ENCODE measurements around the gene ADAMTS10. TPM values are rescaled to one million over a fixed set of nuclear protein-coding genes. Genes with fewer than 3 reads are reported as not detected.

Gene ADAMTS10
- total and polyA plus RNA-seq, 2 of the 13 experiments (the other 11 are each of a cell fraction or from before 2014, with no cell fraction given): 0.49 to 1.7 TPM

DNA sequence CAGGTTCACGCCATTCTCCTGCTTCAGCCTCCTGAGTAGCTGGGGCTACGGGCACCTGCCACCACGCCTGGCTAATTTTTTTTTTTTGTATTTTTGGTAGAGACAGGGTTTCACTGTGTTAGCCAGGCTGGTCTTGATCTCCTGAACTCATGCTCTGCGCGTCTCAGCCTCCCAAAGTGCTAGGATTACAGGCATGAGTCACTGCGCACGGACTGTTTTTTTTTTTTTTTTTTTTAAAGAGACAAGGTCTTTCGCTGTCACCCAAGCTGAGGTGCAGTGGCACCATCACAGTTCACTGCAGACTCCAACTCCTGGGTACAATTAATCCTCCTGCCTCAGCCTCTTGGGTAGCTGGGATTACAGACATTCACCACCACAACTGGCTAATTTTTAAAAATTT is 8.2 kb upstream of the ADAMTS10 start (continued):
- TF ChIP-seq E2F2 (CRISPR knock-in tag; IDR thresholded peaks at IDR 0.05; ENCODE audit: borderline replicate concordance) (no peak), ZNF678 (CRISPR knock-in tag; IDR thresholded peaks at IDR 0.05) (no peak), JUND (CRISPR knock-in tag; IDR thresholded peaks at IDR 0.05) (peak; percentile 57), FOSL2 (CRISPR knock-in tag; IDR thresholded peaks at IDR 0.05) (peak; percentile 89), KMT2A (CRISPR knock-in tag; IDR thresholded peaks at IDR 0.05) (no peak), ZNF589 (CRISPR knock-in tag; conservative IDR thresholded peaks at IDR 0.05) (no peak), ZNF362 (CRISPR knock-in tag; IDR thresholded peaks at IDR 0.05; ENCODE audit: borderline replicate concordance) (peak; percentile 91), FOXO1 (CRISPR knock-in tag; IDR thresholded peaks at IDR 0.05) (no peak)
- TF ChIP-seq, protein P1, sequence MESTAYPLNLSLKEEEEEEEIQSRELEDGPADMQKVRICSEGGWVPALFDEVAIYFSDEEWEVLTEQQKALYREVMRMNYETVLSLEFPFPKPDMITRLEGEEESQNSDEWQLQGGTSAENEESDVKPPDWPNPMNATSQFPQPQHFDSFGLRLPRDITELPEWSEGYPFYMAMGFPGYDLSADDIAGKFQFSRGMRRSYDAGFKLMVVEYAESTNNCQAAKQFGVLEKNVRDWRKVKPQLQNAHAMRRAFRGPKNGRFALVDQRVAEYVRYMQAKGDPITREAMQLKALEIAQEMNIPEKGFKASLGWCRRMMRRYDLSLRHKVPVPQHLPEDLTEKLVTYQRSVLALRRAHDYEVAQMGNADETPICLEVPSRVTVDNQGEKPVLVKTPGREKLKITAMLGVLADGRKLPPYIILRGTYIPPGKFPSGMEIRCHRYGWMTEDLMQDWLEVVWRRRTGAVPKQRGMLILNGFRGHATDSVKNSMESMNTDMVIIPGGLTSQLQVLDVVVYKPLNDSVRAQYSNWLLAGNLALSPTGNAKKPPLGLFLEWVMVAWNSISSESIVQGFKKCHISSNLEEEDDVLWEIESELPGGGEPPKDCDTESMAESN (CRISPR knock-in tag; conservative IDR thresholded peaks at IDR 0.05): no peak
- TF ChIP-seq, protein P2, sequence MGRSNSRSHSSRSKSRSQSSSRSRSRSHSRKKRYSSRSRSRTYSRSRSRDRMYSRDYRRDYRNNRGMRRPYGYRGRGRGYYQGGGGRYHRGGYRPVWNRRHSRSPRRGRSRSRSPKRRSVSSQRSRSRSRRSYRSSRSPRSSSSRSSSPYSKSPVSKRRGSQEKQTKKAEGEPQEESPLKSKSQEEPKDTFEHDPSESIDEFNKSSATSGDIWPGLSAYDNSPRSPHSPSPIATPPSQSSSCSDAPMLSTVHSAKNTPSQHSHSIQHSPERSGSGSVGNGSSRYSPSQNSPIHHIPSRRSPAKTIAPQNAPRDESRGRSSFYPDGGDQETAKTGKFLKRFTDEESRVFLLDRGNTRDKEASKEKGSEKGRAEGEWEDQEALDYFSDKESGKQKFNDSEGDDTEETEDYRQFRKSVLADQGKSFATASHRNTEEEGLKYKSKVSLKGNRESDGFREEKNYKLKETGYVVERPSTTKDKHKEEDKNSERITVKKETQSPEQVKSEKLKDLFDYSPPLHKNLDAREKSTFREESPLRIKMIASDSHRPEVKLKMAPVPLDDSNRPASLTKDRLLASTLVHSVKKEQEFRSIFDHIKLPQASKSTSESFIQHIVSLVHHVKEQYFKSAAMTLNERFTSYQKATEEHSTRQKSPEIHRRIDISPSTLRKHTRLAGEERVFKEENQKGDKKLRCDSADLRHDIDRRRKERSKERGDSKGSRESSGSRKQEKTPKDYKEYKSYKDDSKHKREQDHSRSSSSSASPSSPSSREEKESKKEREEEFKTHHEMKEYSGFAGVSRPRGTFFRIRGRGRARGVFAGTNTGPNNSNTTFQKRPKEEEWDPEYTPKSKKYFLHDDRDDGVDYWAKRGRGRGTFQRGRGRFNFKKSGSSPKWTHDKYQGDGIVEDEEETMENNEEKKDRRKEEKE (IDR thresholded peaks at IDR 0.05): no peak
- TF ChIP-seq, protein P3, sequence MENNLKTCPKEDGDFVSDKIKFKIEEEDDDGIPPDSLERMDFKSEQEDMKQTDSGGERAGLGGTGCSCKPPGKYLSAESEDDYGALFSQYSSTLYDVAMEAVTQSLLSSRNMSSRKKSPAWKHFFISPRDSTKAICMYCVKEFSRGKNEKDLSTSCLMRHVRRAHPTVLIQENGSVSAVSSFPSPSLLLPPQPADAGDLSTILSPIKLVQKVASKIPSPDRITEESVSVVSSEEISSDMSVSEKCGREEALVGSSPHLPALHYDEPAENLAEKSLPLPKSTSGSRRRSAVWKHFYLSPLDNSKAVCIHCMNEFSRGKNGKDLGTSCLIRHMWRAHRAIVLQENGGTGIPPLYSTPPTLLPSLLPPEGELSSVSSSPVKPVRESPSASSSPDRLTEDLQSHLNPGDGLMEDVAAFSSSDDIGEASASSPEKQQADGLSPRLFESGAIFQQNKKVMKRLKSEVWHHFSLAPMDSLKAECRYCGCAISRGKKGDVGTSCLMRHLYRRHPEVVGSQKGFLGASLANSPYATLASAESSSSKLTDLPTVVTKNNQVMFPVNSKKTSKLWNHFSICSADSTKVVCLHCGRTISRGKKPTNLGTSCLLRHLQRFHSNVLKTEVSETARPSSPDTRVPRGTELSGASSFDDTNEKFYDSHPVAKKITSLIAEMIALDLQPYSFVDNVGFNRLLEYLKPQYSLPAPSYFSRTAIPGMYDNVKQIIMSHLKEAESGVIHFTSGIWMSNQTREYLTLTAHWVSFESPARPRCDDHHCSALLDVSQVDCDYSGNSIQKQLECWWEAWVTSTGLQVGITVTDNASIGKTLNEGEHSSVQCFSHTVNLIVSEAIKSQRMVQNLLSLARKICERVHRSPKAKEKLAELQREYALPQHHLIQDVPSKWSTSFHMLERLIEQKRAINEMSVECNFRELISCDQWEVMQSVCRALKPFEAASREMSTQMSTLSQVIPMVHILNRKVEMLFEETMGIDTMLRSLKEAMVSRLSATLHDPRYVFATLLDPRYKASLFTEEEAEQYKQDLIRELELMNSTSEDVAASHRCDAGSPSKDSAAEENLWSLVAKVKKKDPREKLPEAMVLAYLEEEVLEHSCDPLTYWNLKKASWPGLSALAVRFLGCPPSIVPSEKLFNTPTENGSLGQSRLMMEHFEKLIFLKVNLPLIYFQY (CRISPR knock-in tag; IDR thresholded peaks at IDR 0.05; ENCODE audit: borderline replicate concordance): no peak
- TF ChIP-seq, protein P4, sequence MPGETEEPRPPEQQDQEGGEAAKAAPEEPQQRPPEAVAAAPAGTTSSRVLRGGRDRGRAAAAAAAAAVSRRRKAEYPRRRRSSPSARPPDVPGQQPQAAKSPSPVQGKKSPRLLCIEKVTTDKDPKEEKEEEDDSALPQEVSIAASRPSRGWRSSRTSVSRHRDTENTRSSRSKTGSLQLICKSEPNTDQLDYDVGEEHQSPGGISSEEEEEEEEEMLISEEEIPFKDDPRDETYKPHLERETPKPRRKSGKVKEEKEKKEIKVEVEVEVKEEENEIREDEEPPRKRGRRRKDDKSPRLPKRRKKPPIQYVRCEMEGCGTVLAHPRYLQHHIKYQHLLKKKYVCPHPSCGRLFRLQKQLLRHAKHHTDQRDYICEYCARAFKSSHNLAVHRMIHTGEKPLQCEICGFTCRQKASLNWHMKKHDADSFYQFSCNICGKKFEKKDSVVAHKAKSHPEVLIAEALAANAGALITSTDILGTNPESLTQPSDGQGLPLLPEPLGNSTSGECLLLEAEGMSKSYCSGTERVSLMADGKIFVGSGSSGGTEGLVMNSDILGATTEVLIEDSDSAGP (CRISPR knock-in tag; IDR thresholded peaks at IDR 0.05; ENCODE audit: borderline replicate concordance): peak; percentile 87

All from HepG2 (cell line).